Breast epithelium (tissue), 4 donors: ENCODE measurements around the gene XKR7. TPM values are rescaled to one million over a fixed set of nuclear protein-coding genes. Genes with fewer than 3 reads are reported as not detected.

Experiments
- DNase-seq, 2 donors: peaks; one replicate each; pipeline ENCODE4 v3.0.0-alpha.2; 2019; ENCODE audit warnings: low spot score in 2 of 2
- H3K27ac ChIP-seq, 2 donors: fragments of 200-600 bp; sonication (generic) in 1 of 2; one replicate each; pipeline ENCODE4 v1.5.1; 2016 to 2019; ENCODE audit warnings: mild to moderate bottlenecking in 1 of 2
- H3K27me3 ChIP-seq, 2 donors: fragments of 200-600 bp; sonication (generic) in 1 of 2; one replicate each; pipeline versions ENCODE4 v1.5.1 to v1.6.0; 2017 to 2019; ENCODE audit warnings: control low read depth in 1 of 2, mild to moderate bottlenecking in 1 of 2
- H3K36me3 ChIP-seq: fragments of 200-600 bp; one replicate; pipeline ENCODE4 v1.5.1; 2019
- H3K4me1 ChIP-seq, 2 donors: fragments of 200-600 bp; sonication (generic); one replicate each; pipeline ENCODE4 v1.5.1; 2016 to 2019; ENCODE audit warnings: control low read depth in 1 of 2
- H3K4me3 ChIP-seq, 3 donors: fragments of 200-600 bp; sonication (generic); 1 replicate in 2 of 3; 2 replicates in 1 of 3; pipeline ENCODE4 v1.5.1; 2016 to 2019; ENCODE audit warnings: mild to moderate bottlenecking in 3 of 3, moderate library complexity in 2 of 3
- H3K9me3 ChIP-seq, 2 donors: fragments of 200-600 bp; sonication (generic) in 1 of 2; one replicate each; pipeline ENCODE4 v1.5.1; 2016 to 2019; ENCODE audit warnings: control low read depth in 1 of 2
- POLR2A ChIP-seq: fragments of 450-650 bp; IDR thresholded peaks from one replicate; pipeline ENCODE4 v1.6.1; 2016; ENCODE audit warnings: antibody characterized with exemption, mild to moderate bottlenecking, moderate library complexity
- POLR2AphosphoS5 ChIP-seq, 3 donors: sonication (generic); formaldehyde crosslinking; IDR thresholded peaks; one replicate each; pipeline ENCODE4 v1.6.1; 2017; ENCODE audit warnings: antibody characterized with exemption in 3 of 3
- intact Hi-C: fragments of 100-400 bp; cut with DNase I; formaldehyde crosslinking; loops from one replicate; pipeline ENCODE4 v1.15.1; 2023; ENCODE audit warnings: low total_unique reads
- total RNA-seq, 3 donors: library from RNA; depleted of rRNA; stranded (reverse); fragments of >200 nt; gene quantifications; one replicate each; pipeline ENCODE4 v1.1.0, GENCODE V29; 2016
- TF ChIP-seq, protein P1 (sequence below), 3 donors: fragments of 450-650 bp; IDR thresholded peaks; one replicate each; pipeline ENCODE4 v1.5.1; 2016 to 2017; ENCODE audit warnings: antibody characterized with exemption in 3 of 3, mild to moderate bottlenecking in 3 of 3, moderate library complexity in 3 of 3

The XKR7 gene
- total RNA-seq, 3 donors from 2014 or later = not detected

DNA sequence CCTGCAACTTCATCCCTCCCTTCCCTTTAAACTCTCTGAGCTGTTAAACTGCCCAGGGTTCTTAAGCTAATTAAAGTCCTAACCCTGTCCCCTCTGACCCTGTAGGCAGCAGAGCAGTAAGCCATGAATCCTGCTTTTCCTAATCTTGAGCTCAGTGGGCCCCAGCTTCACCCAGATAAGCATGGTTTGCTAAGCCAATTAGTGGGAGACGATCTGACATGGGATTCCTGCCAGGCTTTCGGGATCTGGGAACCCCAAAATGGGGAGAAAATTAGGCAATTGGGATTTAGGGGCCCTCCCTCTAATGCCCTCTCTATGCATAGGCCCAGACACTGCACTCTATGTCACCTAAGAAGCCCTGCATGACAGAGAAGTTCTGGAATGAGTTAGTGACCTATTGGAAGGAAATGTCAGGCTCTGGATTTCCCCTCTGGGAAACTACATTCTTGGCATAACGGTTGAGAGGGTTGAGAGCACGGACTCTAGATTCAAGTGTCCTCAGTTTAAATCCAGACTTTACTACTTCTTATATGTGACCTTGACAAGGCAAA is 4.6 kb downstream of the XKR7 start:
- no peak overlapping the region for H3K27ac ChIP-seq
- H3K9me3 ChIP-seq = no peaks in the 10 kb centered on the region
- H3K36me3 ChIP-seq = no peaks in the 10 kb centered on the region
- no peak for DNase-seq
- peaks cover 0 to 34% of the 10 kb centered on the region in 2 donors for H3K27me3 ChIP-seq
- intact Hi-C loops = no loop called here
- no peak overlapping the region for H3K4me3 ChIP-seq
- H3K4me1 ChIP-seq = no peaks in the 10 kb centered on the region
- no peak for TF ChIP-seq POLR2A
- TF ChIP-seq, protein P1, sequence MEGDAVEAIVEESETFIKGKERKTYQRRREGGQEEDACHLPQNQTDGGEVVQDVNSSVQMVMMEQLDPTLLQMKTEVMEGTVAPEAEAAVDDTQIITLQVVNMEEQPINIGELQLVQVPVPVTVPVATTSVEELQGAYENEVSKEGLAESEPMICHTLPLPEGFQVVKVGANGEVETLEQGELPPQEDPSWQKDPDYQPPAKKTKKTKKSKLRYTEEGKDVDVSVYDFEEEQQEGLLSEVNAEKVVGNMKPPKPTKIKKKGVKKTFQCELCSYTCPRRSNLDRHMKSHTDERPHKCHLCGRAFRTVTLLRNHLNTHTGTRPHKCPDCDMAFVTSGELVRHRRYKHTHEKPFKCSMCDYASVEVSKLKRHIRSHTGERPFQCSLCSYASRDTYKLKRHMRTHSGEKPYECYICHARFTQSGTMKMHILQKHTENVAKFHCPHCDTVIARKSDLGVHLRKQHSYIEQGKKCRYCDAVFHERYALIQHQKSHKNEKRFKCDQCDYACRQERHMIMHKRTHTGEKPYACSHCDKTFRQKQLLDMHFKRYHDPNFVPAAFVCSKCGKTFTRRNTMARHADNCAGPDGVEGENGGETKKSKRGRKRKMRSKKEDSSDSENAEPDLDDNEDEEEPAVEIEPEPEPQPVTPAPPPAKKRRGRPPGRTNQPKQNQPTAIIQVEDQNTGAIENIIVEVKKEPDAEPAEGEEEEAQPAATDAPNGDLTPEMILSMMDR (IDR thresholded peaks at IDR 0.05) = no peak
- TF ChIP-seq POLR2AphosphoS5 (IDR thresholded peaks at IDR 0.05) = no peak

DNA sequence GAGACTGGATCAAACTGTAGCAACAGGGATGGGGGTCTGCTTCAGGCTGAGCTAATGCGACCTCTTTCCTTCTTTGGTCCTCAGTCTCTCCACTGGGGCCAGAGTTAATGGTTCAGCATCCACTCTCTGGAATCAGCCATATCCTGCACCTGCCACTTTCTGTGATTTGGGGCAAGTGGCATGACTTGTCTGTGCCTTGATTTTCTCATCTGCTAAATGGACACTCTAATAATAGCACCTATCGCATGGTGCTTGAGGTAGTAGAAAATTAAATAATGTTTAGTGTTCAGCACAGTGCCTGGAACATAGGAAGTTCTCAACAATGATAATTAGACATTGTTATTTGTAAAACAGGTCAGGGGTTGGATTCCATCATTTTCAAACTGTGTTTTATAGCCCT is 6.3 kb downstream of the XKR7 start:
- intact Hi-C loops = no loop called here
- Histone ChIP-seq H3K4me3 (no peak overlapping the region), H3K27me3 (peaks cover 0 to 18% of the 10 kb centered on the region in 2 donors)

DNA sequence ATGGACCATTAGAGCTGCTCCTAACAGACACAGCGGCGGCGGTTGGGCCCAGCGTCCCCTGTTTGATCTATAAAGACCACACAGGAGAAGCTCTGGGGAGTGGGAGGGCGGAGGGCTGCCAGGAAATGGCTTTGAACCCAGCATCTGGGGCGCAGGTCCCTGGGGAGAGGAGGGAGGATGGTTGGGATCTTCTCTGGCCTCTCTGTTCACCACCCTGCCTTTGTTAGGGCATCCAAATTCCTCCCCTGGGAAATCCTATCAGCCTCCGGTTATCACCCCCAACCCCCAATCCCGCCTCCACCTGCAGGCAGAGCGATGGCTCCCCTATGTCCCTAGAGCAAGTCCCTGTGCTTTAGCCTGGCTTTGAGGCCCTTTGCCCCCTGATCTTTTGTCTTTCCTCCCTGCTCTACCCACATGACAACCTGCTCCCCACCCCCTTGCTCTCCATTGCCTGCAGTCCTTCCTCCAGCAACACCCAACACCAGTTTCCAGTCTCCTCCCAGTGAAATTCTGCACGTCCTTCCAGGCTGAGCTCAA is 7.1 kb downstream of the XKR7 start:
- H3K9me3 ChIP-seq = no peaks in the 10 kb centered on the region
- no peak for DNase-seq
- H3K27me3 ChIP-seq = peaks cover 0 to 18% of the 10 kb centered on the region in 2 donors

More for the DNA sequence above, 6.3 kb downstream of the XKR7 start:
- H3K36me3 ChIP-seq = no peaks in the 10 kb centered on the region
- TF ChIP-seq POLR2AphosphoS5 (IDR thresholded peaks at IDR 0.05) (no peak), POLR2A (no peak)
- TF ChIP-seq, protein P1 (IDR thresholded peaks at IDR 0.05) = no peak
- H3K27ac ChIP-seq = no peak overlapping the region
- DNase-seq = no peak
- H3K9me3 ChIP-seq = no peaks in the 10 kb centered on the region
- H3K4me1 ChIP-seq = no peaks in the 10 kb centered on the region

DNA sequence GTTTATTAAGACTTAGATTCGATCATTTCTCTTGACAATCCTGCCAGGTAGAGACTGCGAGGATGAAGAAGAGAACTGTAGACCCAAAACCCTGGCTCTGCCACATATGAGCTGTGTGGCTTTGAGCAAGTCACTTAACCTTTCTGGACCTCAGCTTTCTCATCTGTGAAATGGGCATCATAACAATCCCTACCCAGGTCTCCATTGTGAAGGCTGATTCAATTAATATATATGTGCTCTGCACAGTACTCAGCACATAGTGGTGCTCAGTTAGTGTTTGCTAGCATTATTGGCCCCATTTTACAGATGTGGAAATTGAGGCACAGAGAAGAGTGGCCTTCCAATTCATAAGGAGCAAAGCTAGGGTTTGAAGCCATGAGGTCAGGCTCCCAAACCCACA is 7.9 kb downstream of the XKR7 start:
- intact Hi-C loops = no loop called here
- TF ChIP-seq POLR2AphosphoS5 (IDR thresholded peaks at IDR 0.05) (no peak), POLR2A (no peak)
- TF ChIP-seq, protein P1 (IDR thresholded peaks at IDR 0.05) = no peak

More for the DNA sequence above, 7.1 kb downstream of the XKR7 start:
- TF ChIP-seq, protein P1 (IDR thresholded peaks at IDR 0.05) = no peak
- TF ChIP-seq POLR2AphosphoS5 (IDR thresholded peaks at IDR 0.05) (no peak), POLR2A (no peak)
- intact Hi-C loops = no loop called here
- no peaks in the 10 kb centered on the region for H3K36me3 ChIP-seq
- H3K4me3 ChIP-seq = no peak overlapping the region
- no peaks in the 10 kb centered on the region for H3K4me1 ChIP-seq
- H3K27ac ChIP-seq = no peak overlapping the region

DNA sequence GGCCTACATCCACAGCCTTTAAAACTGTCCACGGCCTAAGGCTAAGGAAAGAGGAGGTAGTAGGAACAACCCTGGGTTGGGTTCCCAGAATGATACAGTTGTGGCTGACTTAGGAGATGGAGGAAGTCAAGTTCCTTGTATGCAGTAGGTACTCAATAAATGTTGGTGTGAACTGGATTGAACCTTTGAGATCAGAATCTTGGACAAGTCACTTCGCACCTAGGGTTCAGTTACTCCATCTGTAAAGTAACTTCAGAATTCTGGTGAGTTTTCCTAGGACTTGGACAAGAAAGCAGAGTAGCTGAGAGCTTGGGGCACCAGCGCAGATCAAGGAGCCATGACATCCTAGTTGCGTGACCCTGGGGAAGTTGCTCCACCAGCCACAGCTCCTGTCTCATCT is 9.1 kb downstream of the XKR7 start:
- Histone ChIP-seq H3K27ac (no peak overlapping the region), H3K4me1 (no peaks in the 10 kb centered on the region), H3K27me3 (peaks cover 0 to 23% of the 10 kb centered on the region in 2 donors), H3K4me3 (no peak overlapping the region), H3K9me3 (no peaks in the 10 kb centered on the region), H3K36me3 (no peaks in the 10 kb centered on the region)
- no peak for DNase-seq
- intact Hi-C loops = no loop called here
- TF ChIP-seq POLR2AphosphoS5 (IDR thresholded peaks at IDR 0.05) = no peak

More for the DNA sequence above, 7.9 kb downstream of the XKR7 start:
- no peak for DNase-seq
- Histone ChIP-seq H3K36me3 (no peaks in the 10 kb centered on the region), H3K27ac (no peak overlapping the region), H3K27me3 (peaks cover 0 to 23% of the 10 kb centered on the region in 2 donors), H3K4me3 (no peak overlapping the region), H3K9me3 (no peaks in the 10 kb centered on the region), H3K4me1 (no peaks in the 10 kb centered on the region)
